ENCODE results near the gene SMC3.
"Not testable (repeated sequence)": the region's sequence is repeated elsewhere in the genome, so short reads cannot be mapped to it uniquely, and the experiment has no call there.

SMC3 gene

DNA sequence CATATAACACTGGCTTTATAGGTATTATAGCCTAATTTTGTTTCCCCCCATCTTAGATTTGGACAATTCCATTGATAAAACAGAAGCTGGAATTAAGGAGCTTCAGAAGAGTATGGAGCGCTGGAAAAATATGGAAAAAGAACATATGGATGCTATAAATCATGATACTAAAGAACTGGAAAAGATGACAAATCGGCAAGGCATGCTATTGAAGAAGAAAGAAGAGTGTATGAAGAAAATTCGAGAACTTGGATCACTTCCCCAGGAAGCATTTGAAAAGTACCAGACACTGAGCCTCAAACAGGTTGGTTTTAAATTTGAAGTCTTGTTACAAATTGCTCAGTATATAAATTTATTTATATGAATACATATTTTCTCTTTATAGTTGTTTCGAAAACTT lies 34.1 kb downstream of the SMC3 start:
- ATAC-seq, result no peak
- TF ChIP-seq ZNF565 (CRISPR knock-in tag; conservative IDR thresholded peaks at IDR 0.05; ENCODE audit: low read depth) (no peak), TOX (CRISPR knock-in tag; IDR thresholded peaks at IDR 0.05; ENCODE audit: borderline replicate concordance) (no peak), CREB5 (CRISPR knock-in tag; IDR thresholded peaks at IDR 0.05; ENCODE audit: low read depth) (no peak), CSDC2 (CRISPR knock-in tag; IDR thresholded peaks at IDR 0.05) (no peak), ZNF70 (CRISPR knock-in tag; IDR thresholded peaks at IDR 0.05) (no peak), ESRRG (CRISPR knock-in tag; IDR thresholded peaks at IDR 0.05) (no peak), OSR1 (CRISPR knock-in tag; IDR thresholded peaks at IDR 0.05) (no peak), ZFP30 (CRISPR knock-in tag; IDR thresholded peaks at IDR 0.05) (no peak), PATZ1 (CRISPR knock-in tag; IDR thresholded peaks at IDR 0.05; ENCODE audit: borderline replicate concordance) (no peak)

DNA sequence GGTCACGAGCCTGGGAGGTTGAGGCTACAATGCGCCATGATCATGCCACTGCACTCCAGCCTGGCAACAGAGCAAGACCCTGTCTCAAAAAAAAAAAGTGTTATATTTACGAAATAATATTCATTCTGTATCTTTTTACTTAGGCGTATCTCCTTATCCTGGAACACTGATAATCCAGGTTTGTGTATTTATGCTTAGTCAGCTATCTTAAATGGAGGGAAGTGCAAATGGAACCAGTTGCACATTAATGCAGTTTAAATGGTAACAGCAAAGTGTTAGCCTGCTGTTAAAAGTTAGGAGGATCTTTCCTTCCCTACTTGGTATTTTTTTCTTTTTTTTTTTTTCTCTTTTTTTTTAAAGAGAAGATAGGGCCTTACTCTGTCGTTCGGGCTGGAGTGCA lies 40.6 kb downstream of the SMC3 start:
- no peak for ATAC-seq
- TF ChIP-seq BACH2 (CRISPR knock-in tag; IDR thresholded peaks at IDR 0.05; ENCODE audit: borderline replicate concordance), result no peak
- TF ChIP-seq CREB5 (CRISPR knock-in tag; IDR thresholded peaks at IDR 0.05; ENCODE audit: low read depth), result no peak
- TF ChIP-seq ESRRG (CRISPR knock-in tag; IDR thresholded peaks at IDR 0.05), result no peak
- TF ChIP-seq, protein P1, sequence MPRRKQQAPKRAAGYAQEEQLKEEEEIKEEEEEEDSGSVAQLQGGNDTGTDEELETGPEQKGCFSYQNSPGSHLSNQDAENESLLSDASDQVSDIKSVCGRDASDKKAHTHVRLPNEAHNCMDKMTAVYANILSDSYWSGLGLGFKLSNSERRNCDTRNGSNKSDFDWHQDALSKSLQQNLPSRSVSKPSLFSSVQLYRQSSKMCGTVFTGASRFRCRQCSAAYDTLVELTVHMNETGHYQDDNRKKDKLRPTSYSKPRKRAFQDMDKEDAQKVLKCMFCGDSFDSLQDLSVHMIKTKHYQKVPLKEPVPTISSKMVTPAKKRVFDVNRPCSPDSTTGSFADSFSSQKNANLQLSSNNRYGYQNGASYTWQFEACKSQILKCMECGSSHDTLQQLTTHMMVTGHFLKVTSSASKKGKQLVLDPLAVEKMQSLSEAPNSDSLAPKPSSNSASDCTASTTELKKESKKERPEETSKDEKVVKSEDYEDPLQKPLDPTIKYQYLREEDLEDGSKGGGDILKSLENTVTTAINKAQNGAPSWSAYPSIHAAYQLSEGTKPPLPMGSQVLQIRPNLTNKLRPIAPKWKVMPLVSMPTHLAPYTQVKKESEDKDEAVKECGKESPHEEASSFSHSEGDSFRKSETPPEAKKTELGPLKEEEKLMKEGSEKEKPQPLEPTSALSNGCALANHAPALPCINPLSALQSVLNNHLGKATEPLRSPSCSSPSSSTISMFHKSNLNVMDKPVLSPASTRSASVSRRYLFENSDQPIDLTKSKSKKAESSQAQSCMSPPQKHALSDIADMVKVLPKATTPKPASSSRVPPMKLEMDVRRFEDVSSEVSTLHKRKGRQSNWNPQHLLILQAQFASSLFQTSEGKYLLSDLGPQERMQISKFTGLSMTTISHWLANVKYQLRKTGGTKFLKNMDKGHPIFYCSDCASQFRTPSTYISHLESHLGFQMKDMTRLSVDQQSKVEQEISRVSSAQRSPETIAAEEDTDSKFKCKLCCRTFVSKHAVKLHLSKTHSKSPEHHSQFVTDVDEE (CRISPR knock-in tag; IDR thresholded peaks at IDR 0.05), result no peak
- no peak for TF ChIP-seq ZNF70 (CRISPR knock-in tag; IDR thresholded peaks at IDR 0.05)

DNA sequence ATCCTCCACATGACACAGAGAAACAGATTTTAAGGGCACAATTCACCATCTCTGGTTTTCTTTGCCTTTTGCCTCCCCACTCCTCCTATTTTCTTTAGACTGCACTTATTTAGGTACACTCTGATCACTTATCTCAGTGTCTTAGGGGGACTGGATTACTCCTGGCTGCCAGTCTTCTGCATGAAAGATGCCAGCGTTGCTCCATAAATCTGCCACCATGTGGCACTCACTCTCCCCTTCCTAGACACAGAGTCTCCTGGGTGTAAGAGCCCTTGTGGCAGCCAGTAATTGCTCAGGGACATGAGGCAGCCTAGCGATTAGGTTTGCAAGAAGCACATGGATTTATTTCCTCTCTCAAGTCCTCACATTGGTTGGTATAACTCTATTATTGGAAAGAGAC lies 42.1 kb downstream of the SMC3 start:
- TF ChIP-seq PPARA (CRISPR knock-in tag; IDR thresholded peaks at IDR 0.05; ENCODE audit: borderline replicate concordance), result no peak
- TF ChIP-seq ARNTL (CRISPR knock-in tag; IDR thresholded peaks at IDR 0.05; ENCODE audit: borderline replicate concordance, low read depth), result no peak
- TF ChIP-seq, protein P2, sequence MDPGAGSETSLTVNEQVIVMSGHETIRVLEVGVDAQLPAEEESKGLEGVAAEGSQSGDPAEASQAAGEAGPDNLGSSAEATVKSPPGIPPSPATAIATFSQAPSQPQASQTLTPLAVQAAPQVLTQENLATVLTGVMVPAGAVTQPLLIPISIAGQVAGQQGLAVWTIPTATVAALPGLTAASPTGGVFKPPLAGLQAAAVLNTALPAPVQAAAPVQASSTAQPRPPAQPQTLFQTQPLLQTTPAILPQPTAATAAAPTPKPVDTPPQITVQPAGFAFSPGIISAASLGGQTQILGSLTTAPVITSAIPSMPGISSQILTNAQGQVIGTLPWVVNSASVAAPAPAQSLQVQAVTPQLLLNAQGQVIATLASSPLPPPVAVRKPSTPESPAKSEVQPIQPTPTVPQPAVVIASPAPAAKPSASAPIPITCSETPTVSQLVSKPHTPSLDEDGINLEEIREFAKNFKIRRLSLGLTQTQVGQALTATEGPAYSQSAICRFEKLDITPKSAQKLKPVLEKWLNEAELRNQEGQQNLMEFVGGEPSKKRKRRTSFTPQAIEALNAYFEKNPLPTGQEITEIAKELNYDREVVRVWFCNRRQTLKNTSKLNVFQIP (CRISPR knock-in tag; IDR thresholded peaks at IDR 0.05; ENCODE audit: borderline replicate concordance, low read depth), result no peak
- no peak for TF ChIP-seq ZNF8 (CRISPR knock-in tag; IDR thresholded peaks at IDR 0.05)
- peak; percentile 75 for ATAC-seq

- no peak for TF ChIP-seq OSR1 (CRISPR knock-in tag; IDR thresholded peaks at IDR 0.05)
- no peak for TF ChIP-seq CSDC2 (CRISPR knock-in tag; IDR thresholded peaks at IDR 0.05)
- no peak for TF ChIP-seq GLIS3 (CRISPR knock-in tag; IDR thresholded peaks at IDR 0.05)
- TF ChIP-seq PPARA (CRISPR knock-in tag; IDR thresholded peaks at IDR 0.05; ENCODE audit: borderline replicate concordance), result no peak
- no peak for TF ChIP-seq ZFP30 (CRISPR knock-in tag; IDR thresholded peaks at IDR 0.05)
- peak; percentile 83 for ATAC-seq
Observed at GRCh38 chr10:110610308-110610774, 42.8 kb downstream of the SMC3 start.

- ATAC-seq, result not testable (repeated sequence)
Observed at GRCh38 chr10:110610781-110611180, 43.3 kb downstream of the SMC3 start.
